ENCODE measurements around the gene ARHGEF7. TPM values are rescaled to one million over a fixed set of nuclear protein-coding genes. Genes with fewer than 3 reads are reported as not detected.

The ARHGEF7 gene
- total RNA-seq, 1 experiment from 2014 or later: 46.2 TPM

DNA sequence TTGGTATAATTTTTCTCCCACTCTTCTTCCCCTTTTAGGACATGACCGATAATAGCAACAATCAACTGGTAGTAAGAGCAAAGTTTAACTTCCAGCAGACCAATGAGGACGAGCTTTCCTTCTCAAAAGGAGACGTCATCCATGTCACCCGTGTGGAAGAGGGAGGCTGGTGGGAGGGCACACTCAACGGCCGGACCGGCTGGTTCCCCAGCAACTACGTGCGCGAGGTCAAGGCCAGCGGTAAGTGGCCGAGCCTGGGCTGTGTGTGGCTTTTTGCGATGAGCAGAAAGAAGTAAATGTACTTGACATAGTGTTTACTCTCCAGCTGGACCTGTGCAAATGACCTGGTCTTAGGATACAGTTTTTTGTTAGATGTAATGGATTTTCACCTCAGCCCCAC, 102.5 kb downstream of the ARHGEF7 start:
- no peaks in the 10 kb centered on the region for H3K4me1 ChIP-seq (ENCODE audit: control insufficient read depth in 1 of 2, insufficient read depth in 2 of 2, low read length in 2 of 2)
- no peak for ATAC-seq
- BruUV-seq (replicated peaks): no TSS peak
- no peak for TF ChIP-seq RAD21 (IDR thresholded peaks at IDR 0.05; ENCODE audit: low read depth)
- TF ChIP-seq CEBPB (IDR thresholded peaks at IDR 0.05; ENCODE audit: low read depth): no peak
- TF ChIP-seq ELF1 (IDR thresholded peaks at IDR 0.05; ENCODE audit: borderline replicate concordance, low read depth): no peak
- TF ChIP-seq, protein P1, sequence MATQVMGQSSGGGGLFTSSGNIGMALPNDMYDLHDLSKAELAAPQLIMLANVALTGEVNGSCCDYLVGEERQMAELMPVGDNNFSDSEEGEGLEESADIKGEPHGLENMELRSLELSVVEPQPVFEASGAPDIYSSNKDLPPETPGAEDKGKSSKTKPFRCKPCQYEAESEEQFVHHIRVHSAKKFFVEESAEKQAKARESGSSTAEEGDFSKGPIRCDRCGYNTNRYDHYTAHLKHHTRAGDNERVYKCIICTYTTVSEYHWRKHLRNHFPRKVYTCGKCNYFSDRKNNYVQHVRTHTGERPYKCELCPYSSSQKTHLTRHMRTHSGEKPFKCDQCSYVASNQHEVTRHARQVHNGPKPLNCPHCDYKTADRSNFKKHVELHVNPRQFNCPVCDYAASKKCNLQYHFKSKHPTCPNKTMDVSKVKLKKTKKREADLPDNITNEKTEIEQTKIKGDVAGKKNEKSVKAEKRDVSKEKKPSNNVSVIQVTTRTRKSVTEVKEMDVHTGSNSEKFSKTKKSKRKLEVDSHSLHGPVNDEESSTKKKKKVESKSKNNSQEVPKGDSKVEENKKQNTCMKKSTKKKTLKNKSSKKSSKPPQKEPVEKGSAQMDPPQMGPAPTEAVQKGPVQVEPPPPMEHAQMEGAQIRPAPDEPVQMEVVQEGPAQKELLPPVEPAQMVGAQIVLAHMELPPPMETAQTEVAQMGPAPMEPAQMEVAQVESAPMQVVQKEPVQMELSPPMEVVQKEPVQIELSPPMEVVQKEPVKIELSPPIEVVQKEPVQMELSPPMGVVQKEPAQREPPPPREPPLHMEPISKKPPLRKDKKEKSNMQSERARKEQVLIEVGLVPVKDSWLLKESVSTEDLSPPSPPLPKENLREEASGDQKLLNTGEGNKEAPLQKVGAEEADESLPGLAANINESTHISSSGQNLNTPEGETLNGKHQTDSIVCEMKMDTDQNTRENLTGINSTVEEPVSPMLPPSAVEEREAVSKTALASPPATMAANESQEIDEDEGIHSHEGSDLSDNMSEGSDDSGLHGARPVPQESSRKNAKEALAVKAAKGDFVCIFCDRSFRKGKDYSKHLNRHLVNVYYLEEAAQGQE (IDR thresholded peaks at IDR 0.05; ENCODE audit: low read depth): no peak
- TF ChIP-seq, protein P2, sequence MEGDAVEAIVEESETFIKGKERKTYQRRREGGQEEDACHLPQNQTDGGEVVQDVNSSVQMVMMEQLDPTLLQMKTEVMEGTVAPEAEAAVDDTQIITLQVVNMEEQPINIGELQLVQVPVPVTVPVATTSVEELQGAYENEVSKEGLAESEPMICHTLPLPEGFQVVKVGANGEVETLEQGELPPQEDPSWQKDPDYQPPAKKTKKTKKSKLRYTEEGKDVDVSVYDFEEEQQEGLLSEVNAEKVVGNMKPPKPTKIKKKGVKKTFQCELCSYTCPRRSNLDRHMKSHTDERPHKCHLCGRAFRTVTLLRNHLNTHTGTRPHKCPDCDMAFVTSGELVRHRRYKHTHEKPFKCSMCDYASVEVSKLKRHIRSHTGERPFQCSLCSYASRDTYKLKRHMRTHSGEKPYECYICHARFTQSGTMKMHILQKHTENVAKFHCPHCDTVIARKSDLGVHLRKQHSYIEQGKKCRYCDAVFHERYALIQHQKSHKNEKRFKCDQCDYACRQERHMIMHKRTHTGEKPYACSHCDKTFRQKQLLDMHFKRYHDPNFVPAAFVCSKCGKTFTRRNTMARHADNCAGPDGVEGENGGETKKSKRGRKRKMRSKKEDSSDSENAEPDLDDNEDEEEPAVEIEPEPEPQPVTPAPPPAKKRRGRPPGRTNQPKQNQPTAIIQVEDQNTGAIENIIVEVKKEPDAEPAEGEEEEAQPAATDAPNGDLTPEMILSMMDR (IDR thresholded peaks at IDR 0.05 in 2 of 3, conservative IDR thresholded peaks at IDR 0.05 in 1 of 3; ENCODE audit: borderline replicate concordance in 1 of 3, insufficient read depth in 1 of 3, low read depth in 2 of 3, low read length in 2 of 3): no peak
- TF ChIP-seq, protein P3, sequence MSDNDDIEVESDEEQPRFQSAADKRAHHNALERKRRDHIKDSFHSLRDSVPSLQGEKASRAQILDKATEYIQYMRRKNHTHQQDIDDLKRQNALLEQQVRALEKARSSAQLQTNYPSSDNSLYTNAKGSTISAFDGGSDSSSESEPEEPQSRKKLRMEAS (IDR thresholded peaks at IDR 0.05): no peak
- no peak for TF ChIP-seq EZH2 (IDR thresholded peaks at IDR 0.05)
- no peak for TF ChIP-seq CBX3 (IDR thresholded peaks at IDR 0.05; ENCODE audit: low read depth)
- no peak for TF ChIP-seq JUND (IDR thresholded peaks at IDR 0.05)
- TF ChIP-seq, protein P4, sequence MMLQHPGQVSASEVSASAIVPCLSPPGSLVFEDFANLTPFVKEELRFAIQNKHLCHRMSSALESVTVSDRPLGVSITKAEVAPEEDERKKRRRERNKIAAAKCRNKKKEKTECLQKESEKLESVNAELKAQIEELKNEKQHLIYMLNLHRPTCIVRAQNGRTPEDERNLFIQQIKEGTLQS (IDR thresholded peaks at IDR 0.05): no peak
- no peak for TF ChIP-seq TCF7L2 (IDR thresholded peaks at IDR 0.05; ENCODE audit: borderline replicate concordance, extremely low read depth, insufficient read depth, insufficient read length)
- TF ChIP-seq YY1 (IDR thresholded peaks at IDR 0.05; ENCODE audit: extremely low read depth, insufficient replicate concordance, low read depth, low read length): no peak
- TF ChIP-seq FOSL1 (IDR thresholded peaks at IDR 0.05; ENCODE audit: low read depth): no peak
- no peak for TF ChIP-seq POLR2AphosphoS5 (IDR thresholded peaks at IDR 0.05; ENCODE audit: low read depth, low read length)
- TF ChIP-seq SP1 (IDR thresholded peaks at IDR 0.05; ENCODE audit: low read depth): no peak
- no peak for TF ChIP-seq SIN3A (IDR thresholded peaks at IDR 0.05; ENCODE audit: low read depth)
- no peak for TF ChIP-seq POLR2A (IDR thresholded peaks at IDR 0.05; ENCODE audit: borderline replicate concordance, extremely low read depth, insufficient read depth, insufficient read length)
- TF ChIP-seq EZH2phosphoT487 (IDR thresholded peaks at IDR 0.05; ENCODE audit: borderline replicate concordance): no peak
- H3K36me3 ChIP-seq (ENCODE audit: control insufficient read depth in 1 of 2, insufficient read depth in 2 of 2, low read length in 2 of 2): no peaks in the 10 kb centered on the region
- H3K27me3 ChIP-seq (ENCODE audit: insufficient read depth, low read length): no peaks in the 10 kb centered on the region
- H3K4me2 ChIP-seq (ENCODE audit: low read length): no peak overlapping the region
- H4K20me1 ChIP-seq (ENCODE audit: insufficient read depth): no peaks in the 10 kb centered on the region
- no peaks in the 10 kb centered on the region for H3K9me3 ChIP-seq (ENCODE audit: control insufficient read depth in 1 of 2, insufficient read depth in 1 of 2, low read depth in 1 of 2, low read length in 2 of 2)
- ChIA-PET POLR2A (no interaction called here), CTCF (interaction anchor here (1.1 kb wide), 1 partner anchor 150 kb away, joined by 3 read pairs; no protein-coding TSS in a partner anchor), RAD21 (ENCODE audit: low non-redundant PET in 1 of 2, low total read pairs in 2 of 2, uncharacterized antibody in 2 of 2, unreplicated experiment in 2 of 2) (no interaction called here)
- peaks cover 82% of the 10 kb centered on the region for H3K79me2 ChIP-seq (ENCODE audit: insufficient read depth, low read length)
- H3K9me2 ChIP-seq (ENCODE audit: insufficient read depth): no peaks in the 10 kb centered on the region
- no peak overlapping the region for H3K4me3 ChIP-seq (replicated peaks in 1 of 2; ENCODE audit: low read depth in 1 of 2, low read length in 2 of 2)
- no peak overlapping the region for H3K9ac ChIP-seq (ENCODE audit: low read length)
- DNase-seq (ENCODE audit: low read depth, low spot score): no peak
- H3K27ac ChIP-seq (ENCODE audit: low read depth, low read length): no peak overlapping the region
- H2AFZ ChIP-seq (ENCODE audit: low read depth, low read length, poor library complexity, severe bottlenecking): no peak overlapping the region
- intact Hi-C loops (cut with micrococcal nuclease): no loop called here
